K562 (cell line): ENCODE results near the gene NFIC. TPM values are rescaled to one million over a fixed set of nuclear protein-coding genes. Genes with fewer than 3 reads are reported as not detected.
A peak's percentile ranks its signal among the peaks of the same experiment; 100 is the strongest.

Experiments used
- ATAC-seq: fragments of 200-7000 bp; cut with Tn5 transposase; 3 replicates; pipeline ENCODE4 v1.9.1; 2020; ENCODE audit warnings: moderate library complexity
- BruUV-seq: library from RNA; stranded (reverse); fragments of 400-500 nt; replicated peaks from 2 replicates; lab custom pipeline; 2021; lab: Mats Ljungman, UMichigan
- CTCF ChIA-PET: fragments of 300-600 bp; formaldehyde crosslinking; extraction: SDS; loops from one replicate; lab custom pipeline; 2021; ENCODE audit warnings: low intra/inter-chr PET ratio; lab: Yijun Ruan, JAX
- POLR2A ChIA-PET: fragments of 300-600, 350-650 bp; sonication (Branson Sonifier 250); formaldehyde crosslinking; extraction: SDS; loops from one replicate; lab custom pipeline; 2021; ENCODE audit warnings: antibody characterized with exemption, inconsistent platforms; lab: Yijun Ruan, JAX
- DNase-seq, 4 experiments: peaks; one replicate each; pipeline versions ENCODE4 v3.0.0 to v3.0.0-alpha.2; 2011 to 2018; ENCODE audit warnings: low spot score in 3 of 4, mixed read lengths in 3 of 4; ENCODE audit errors: extremely low read depth in 1 of 4
- FAIRE-seq: peaks from 2 replicates; lab custom pipeline; 2011; peaks lifted over from hg19 to GRCh38; lab: Jason Lieb, UNC
- H2AFZ ChIP-seq: 2 replicates; pipeline ENCODE4 v1.6.0; 2011; ENCODE audit warnings: low read depth, low read length, control low read depth, inconsistent platforms
- H3K27ac ChIP-seq: fragments of 200-600 bp; 3 replicates; pipeline ENCODE4 v1.8.0; 2011; ENCODE audit warnings: low read depth, mild to moderate bottlenecking, control low read depth, inconsistent platforms, low read length, moderate library complexity, mixed read lengths; ENCODE audit errors: extremely low read depth
- H3K27me3 ChIP-seq, 2 experiments: fragments of 300-600 bp in 1 of 2; 2 replicates in 1 of 2; 3 replicates in 1 of 2; pipeline versions ENCODE4 v1.6.0 to v1.8.0; 2011; ENCODE audit warnings: inconsistent platforms in 2 of 2, low read length in 2 of 2, mild to moderate bottlenecking in 1 of 2, mixed read lengths in 1 of 2, moderate library complexity in 1 of 2; ENCODE audit not compliant: control insufficient read depth in 2 of 2, insufficient read depth in 2 of 2
- H3K36me3 ChIP-seq: fragments of 300-600 bp; 3 replicates; pipeline ENCODE4 v1.8.0; 2011; ENCODE audit warnings: mild to moderate bottlenecking, low read length, inconsistent platforms; ENCODE audit not compliant: control insufficient read depth, insufficient read depth
- H3K4me1 ChIP-seq, 2 experiments: fragments of 200-600 bp in 1 of 2; replicated peaks in 1 of 2; 2 replicates in 1 of 2; 3 replicates in 1 of 2; pipeline versions ENCODE4 v1.5.1 to v1.8.0; 2011; ENCODE audit warnings: inconsistent platforms in 2 of 2, low read length in 2 of 2, mild to moderate bottlenecking in 1 of 2, mixed read lengths in 1 of 2, moderate library complexity in 1 of 2; ENCODE audit not compliant: control insufficient read depth in 2 of 2, insufficient read depth in 2 of 2
- H3K4me2 ChIP-seq: 2 replicates; pipeline ENCODE4 v1.6.1; 2011; ENCODE audit warnings: low read length, control low read depth, inconsistent platforms, mixed read lengths; ENCODE audit not compliant: insufficient read depth
- H3K4me3 ChIP-seq: fragments of 200-600 bp; sonication (generic), shearing (Covaris generic); 2 replicates; pipeline ENCODE4 v1.5.1; 2016; ENCODE audit warnings: control low read depth, inconsistent platforms
- H3K79me2 ChIP-seq: fragments of 200-600 bp; 3 replicates; pipeline ENCODE4 v1.8.0; 2011; ENCODE audit warnings: low read length, inconsistent platforms; ENCODE audit not compliant: control insufficient read depth, insufficient read depth
- H3K9ac ChIP-seq, 2 experiments: 2 replicates each; pipeline versions ENCODE4 v1.6.0 to v1.6.1; 2011; ENCODE audit warnings: low read depth in 2 of 2, low read length in 2 of 2, control low read depth in 1 of 2, inconsistent platforms in 1 of 2, mild to moderate bottlenecking in 1 of 2, mixed read lengths in 1 of 2; ENCODE audit not compliant: insufficient read depth in 1 of 2
- H3K9me1 ChIP-seq: one replicate; pipeline ENCODE4 v1.6.0; 2011; ENCODE audit warnings: inconsistent platforms, mild to moderate bottlenecking, low read length, moderate library complexity; ENCODE audit not compliant: control insufficient read depth, insufficient read depth
- H3K9me3 ChIP-seq: replicated peaks from 2 replicates; pipeline ENCODE4 v1.5.1; 2011; ENCODE audit warnings: low read depth, low read length, inconsistent platforms; ENCODE audit not compliant: control insufficient read depth, insufficient read depth
- H4K20me1 ChIP-seq: replicated peaks from 2 replicates; pipeline ENCODE4 v1.6.1; 2011; ENCODE audit warnings: low read length, inconsistent platforms, mixed read lengths; ENCODE audit not compliant: control insufficient read depth, insufficient read depth
- BHLHE40 ChIP-seq: IDR thresholded peaks from 2 replicates; pipeline ENCODE4 v1.6.1; 2011; ENCODE audit warnings: low read length, improper control_type of control experiment
- EGR1 ChIP-seq: fragments of 450-650 bp; conservative IDR thresholded peaks from 2 replicates; pipeline ENCODE4 v1.6.1; 2017; ENCODE audit warnings: mild to moderate bottlenecking
- MYNN ChIP-seq, 2 experiments: sonication (generic); formaldehyde crosslinking in 1 of 2; IDR thresholded peaks; 2 replicates each; pipeline versions ENCODE4 v1.5.0 to v1.6.1; 2016 to 2020; ENCODE audit warnings: antibody characterized with exemption in 1 of 2, missing genetic modification reagents in 1 of 2
- NCOA1 ChIP-seq: fragments of 450-650 bp; IDR thresholded peaks from 2 replicates; pipeline ENCODE4 v1.6.1; 2016; ENCODE audit warnings: low read depth
- SMC3 ChIP-seq: conservative IDR thresholded peaks from 2 replicates; pipeline ENCODE4 v1.6.1; 2011; ENCODE audit warnings: low read depth, low read length, improper control_type of control experiment; ENCODE audit not compliant: insufficient read depth
- YY1 ChIP-seq, 3 experiments: IDR thresholded peaks; 2 replicates each; pipeline ENCODE4 v1.6.1; 2011; ENCODE audit warnings: low read length in 2 of 3, mild to moderate bottlenecking in 2 of 3, moderate library complexity in 2 of 3, borderline replicate concordance in 1 of 3, control low read depth in 1 of 3, low read depth in 1 of 3; ENCODE audit not compliant: insufficient read depth in 3 of 3, insufficient replicate concordance in 2 of 3, control insufficient read depth in 1 of 3, insufficient read length in 1 of 3; ENCODE audit errors: extremely low read depth in 1 of 3
- WGBS: fragments of 100-300 bp; shearing (Covaris generic); methylation state at CpG from one replicate; pipeline ENCODE4 v1.1.6; 2016; ENCODE audit warnings: low coverage, mixed read lengths; ENCODE audit not compliant: insufficient coverage; ENCODE audit errors: missing lambda C conversion rate; 5-methylcytosine and 5-hydroxymethylcytosine counted together
- in situ Hi-C: fragments of 300-500 bp; cut with MboI; formaldehyde crosslinking; loops from 4 replicates; pipeline ENCODE4 v1.15.0; 2018; ENCODE audit warnings: inconsistent platforms, mixed read lengths
- intact Hi-C: fragments of 100-400 bp; cut with micrococcal nuclease; formaldehyde crosslinking; loops from 2 replicates; pipeline ENCODE4 v1.14.2; 2022
- polyA plus RNA-seq, 8 experiments: library from polyadenylated mRNA; depleted of rRNA in 4 of 8; stranded (reverse) in 5 of 8; unstranded in 3 of 8; fragments of >200 nt; fragmentation: Nextera tagmentation in 2 of 8; fragmentation: Illumina TruSeq in 1 of 8; extraction: Ambion mirVana in 2 of 8; extraction: Trizol in 1 of 8; gene quantifications; 2 replicates each; pipeline versions ENCODE4 v1.2.1 to v1.2.3, GENCODE V29; 2011 to 2014; ENCODE audit warnings: inconsistent platforms in 1 of 8, missing spikeins in 1 of 8
- total RNA-seq, 7 experiments: library from RNA; depleted of rRNA in 6 of 7; stranded (reverse); fragments of >200 nt in 6 of 7; fragmentation: Illumina TruSeq in 2 of 7; extraction: Trizol in 2 of 7; gene quantifications; 2 replicates each; pipeline versions ENCODE4 v1.2.1 to v1.2.3, GENCODE V29; 2011 to 2021; ENCODE audit warnings: low replicate concordance in 1 of 7
- TF ChIP-seq, protein P1 (sequence below), 2 experiments: fragments of 450-650 bp; formaldehyde crosslinking in 1 of 2; IDR thresholded peaks; 2 replicates each; pipeline versions ENCODE4 v1.4.0 to v1.6.1; 2014 to 2020; ENCODE audit warnings: mild to moderate bottlenecking in 2 of 2, borderline replicate concordance in 1 of 2, low read depth in 1 of 2

The NFIC gene
- total and polyA plus RNA-seq, 9 of the 15 experiments (the other 6 are each of a cell fraction or from before 2014, with no cell fraction given): 0.71 to 62.1 (median 6.9) TPM

DNA sequence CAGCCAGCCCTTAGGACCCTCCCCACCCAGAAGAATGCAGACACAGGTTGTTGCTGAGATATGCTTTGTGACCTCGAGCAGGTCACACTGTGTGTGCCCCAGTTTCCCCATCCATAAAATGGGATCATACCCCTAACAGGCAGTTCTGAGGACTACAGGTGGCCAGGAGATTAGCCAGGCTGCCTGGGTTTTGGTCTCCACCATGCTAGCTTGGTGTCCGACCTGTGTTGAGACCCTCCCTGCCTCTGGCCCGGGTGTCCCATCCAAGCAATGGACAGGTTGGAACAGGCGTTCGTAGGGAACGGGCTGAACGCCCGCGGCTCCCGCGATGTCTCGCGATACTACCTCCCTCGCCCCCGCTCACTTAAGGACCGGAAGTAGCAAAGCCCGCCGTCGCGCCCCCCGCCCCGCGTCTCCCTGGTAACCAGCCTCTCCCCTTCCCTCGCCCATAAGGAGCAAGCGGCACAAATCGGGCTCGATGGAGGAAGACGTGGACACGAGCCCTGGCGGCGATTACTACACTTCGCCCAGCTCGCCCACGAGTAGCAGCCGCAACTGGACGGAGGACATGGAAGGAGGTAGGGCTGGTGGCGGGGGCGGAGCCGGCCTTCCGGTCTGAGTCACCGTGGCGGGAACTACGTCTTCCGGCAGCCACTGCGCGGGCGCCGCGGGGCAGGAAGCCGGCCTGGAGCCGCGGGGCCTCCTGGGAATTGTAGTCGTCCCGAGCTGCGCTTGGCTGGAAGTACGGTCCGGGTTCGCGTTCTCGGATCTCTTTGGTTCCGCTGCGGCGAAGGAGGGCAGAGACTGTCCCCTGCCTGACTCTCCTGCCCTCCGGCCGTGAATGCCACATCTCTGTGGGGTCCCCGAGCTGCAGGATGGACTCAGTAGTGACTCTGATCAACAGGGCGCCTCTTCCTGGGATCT, 68.5 kb downstream of the NFIC start (continued):
- TF ChIP-seq NCOA1 (peak; percentile 96), MYNN (IDR thresholded peaks at IDR 0.05) (no peak), MYNN (CRISPR knock-in tag; IDR thresholded peaks at IDR 0.05) (no peak)
- TF ChIP-seq, all 486 proteins: peak for 163

DNA sequence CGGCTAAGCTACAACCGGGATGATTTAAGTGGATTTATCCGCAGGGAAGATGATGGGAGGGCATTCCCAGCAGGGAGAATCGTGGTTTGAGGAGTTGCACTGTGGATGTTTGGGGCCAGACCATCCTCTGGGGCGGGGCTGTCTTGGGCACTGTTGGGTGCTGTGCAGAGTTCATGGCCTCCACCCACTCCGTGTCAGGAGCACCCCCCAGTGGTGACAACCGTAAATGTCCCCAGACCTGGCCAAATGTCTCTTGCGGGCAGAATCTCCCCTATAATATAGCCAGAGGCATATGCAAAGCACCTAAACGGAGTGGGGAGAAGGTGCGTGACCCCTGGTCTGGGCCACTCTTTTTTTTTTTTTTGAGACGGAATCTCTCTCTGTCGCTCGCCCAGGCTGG, 73.7 kb downstream of the NFIC start:
- FAIRE-seq: peak; percentile 74
- in situ Hi-C loops: no loop called here
- BruUV-seq: no TSS peak
- TF ChIP-seq EGR1 (0 out of 2 replicates have a peak, but pooled peaks have one; percentile 38), YY1 (IDR thresholded peaks at IDR 0.05; ENCODE audit: borderline replicate concordance in 1 of 3, control insufficient read depth in 1 of 3, extremely low read depth in 1 of 3, insufficient read depth in 3 of 3, insufficient read length in 1 of 3, insufficient replicate concordance in 2 of 3, low read depth in 1 of 3, low read length in 2 of 3) (peak in 2 of 3 experiments; percentile 18 to 60), SMC3 (peak; percentile 43; the same call in 1 of the 2 replicates), BHLHE40 (no peak)
- TF ChIP-seq, protein P1, sequence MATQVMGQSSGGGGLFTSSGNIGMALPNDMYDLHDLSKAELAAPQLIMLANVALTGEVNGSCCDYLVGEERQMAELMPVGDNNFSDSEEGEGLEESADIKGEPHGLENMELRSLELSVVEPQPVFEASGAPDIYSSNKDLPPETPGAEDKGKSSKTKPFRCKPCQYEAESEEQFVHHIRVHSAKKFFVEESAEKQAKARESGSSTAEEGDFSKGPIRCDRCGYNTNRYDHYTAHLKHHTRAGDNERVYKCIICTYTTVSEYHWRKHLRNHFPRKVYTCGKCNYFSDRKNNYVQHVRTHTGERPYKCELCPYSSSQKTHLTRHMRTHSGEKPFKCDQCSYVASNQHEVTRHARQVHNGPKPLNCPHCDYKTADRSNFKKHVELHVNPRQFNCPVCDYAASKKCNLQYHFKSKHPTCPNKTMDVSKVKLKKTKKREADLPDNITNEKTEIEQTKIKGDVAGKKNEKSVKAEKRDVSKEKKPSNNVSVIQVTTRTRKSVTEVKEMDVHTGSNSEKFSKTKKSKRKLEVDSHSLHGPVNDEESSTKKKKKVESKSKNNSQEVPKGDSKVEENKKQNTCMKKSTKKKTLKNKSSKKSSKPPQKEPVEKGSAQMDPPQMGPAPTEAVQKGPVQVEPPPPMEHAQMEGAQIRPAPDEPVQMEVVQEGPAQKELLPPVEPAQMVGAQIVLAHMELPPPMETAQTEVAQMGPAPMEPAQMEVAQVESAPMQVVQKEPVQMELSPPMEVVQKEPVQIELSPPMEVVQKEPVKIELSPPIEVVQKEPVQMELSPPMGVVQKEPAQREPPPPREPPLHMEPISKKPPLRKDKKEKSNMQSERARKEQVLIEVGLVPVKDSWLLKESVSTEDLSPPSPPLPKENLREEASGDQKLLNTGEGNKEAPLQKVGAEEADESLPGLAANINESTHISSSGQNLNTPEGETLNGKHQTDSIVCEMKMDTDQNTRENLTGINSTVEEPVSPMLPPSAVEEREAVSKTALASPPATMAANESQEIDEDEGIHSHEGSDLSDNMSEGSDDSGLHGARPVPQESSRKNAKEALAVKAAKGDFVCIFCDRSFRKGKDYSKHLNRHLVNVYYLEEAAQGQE (IDR thresholded peaks at IDR 0.05; ENCODE audit: borderline replicate concordance): peak; percentile 33; the same call in 1 of the 2 replicates
- TF ChIP-seq, protein P1 (CRISPR knock-in tag; IDR thresholded peaks at IDR 0.05; ENCODE audit: low read depth): no peak

More for the DNA sequence above, 73.7 kb downstream of the NFIC start:
- POLR2A ChIA-PET: no interaction called here
- H3K4me3 ChIP-seq: no peak overlapping the region
- ATAC-seq: peak; percentile 77
- intact Hi-C loops: no loop called here
- H3K9ac ChIP-seq: no peak overlapping the region; a peak in 1 of 4 replicates
- H4K20me1 ChIP-seq: peaks cover 5% of the 10 kb centered on the region
- H3K27ac ChIP-seq: no peak overlapping the region
- no peak overlapping the region for H3K4me2 ChIP-seq
- peaks cover 85% of the 10 kb centered on the region for H3K36me3 ChIP-seq
- peaks cover 33% of the 10 kb centered on the region for H3K79me2 ChIP-seq
- no peaks in the 10 kb centered on the region for H3K9me3 ChIP-seq
- CTCF ChIA-PET: interaction anchor here (1.2 kb wide), 2 partner anchors 113 to 135 kb away, joined by 7 to 11 read pairs; no protein-coding TSS in a partner anchor
- peak; percentile 62 to 73 (median 68) for DNase-seq
- H3K27me3 ChIP-seq: no peaks in the 10 kb centered on the region
- 68% methylated on average over 7 of the region's 13 CpGs for WGBS
- no peaks in the 10 kb centered on the region for H3K9me1 ChIP-seq
- peaks cover 4 to 21% of the 10 kb centered on the region in 2 experiments; a peak in 4 of 5 replicates for H3K4me1 ChIP-seq
- H2AFZ ChIP-seq: no peak overlapping the region
